DMS114 treated with DMSO at 0.1 percent for 48 hours (cell line): ENCODE results near the gene TLN1.

Experiments
- DNase-seq: peaks from one replicate; lab custom pipeline; 2025; ENCODE audit not compliant: unreplicated experiment; lab: John Stamatoyannopoulos, UW

TLN1 gene

GRCh38 chr9:35729101-35729500, 2.9 kb downstream of the TLN1 start:
- no peak for DNase-seq

GRCh38 chr9:35728041-35728971, 3.7 kb downstream of the TLN1 start:
- DNase-seq = no peak

DNA sequence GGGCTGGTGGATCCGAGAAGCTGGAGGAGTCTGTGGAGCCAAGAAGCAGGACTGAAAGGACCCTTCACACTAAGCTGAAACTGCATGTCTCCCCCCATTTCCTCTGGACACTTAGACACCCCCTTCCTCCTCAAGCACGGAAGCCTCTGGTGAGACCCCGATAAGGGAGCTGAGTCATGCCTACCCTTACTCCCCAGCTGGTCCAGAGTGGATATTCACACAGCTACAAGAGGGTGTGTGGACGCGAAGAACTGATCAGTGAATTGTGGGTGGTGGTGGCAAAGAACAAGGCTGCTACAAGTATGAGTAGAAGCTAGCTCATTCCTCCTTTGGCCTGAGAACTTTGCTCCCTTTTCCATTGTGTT, 4.3 kb downstream of the TLN1 start:
- no peak for DNase-seq

DNA sequence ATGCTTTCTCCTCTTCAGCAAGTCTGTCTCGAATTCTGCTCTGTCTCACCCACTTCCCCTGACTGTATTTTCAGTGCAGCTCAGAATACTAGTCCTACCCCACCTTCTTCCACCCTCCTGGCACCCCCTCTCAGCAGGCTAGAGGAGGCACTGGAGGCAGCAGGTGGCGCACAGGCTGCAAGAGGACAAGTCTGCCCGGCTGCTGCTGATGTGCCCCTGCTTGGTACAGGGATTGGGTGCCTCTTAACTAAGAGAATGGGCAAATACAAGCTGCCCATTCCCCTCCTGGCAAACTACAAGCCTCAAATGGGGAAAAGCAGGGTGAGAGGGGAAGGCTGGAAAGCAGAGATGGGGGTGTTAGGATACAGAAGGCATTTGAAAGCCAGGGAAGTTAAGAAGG, 5.1 kb downstream of the TLN1 start:
- DNase-seq = no peak

DNA sequence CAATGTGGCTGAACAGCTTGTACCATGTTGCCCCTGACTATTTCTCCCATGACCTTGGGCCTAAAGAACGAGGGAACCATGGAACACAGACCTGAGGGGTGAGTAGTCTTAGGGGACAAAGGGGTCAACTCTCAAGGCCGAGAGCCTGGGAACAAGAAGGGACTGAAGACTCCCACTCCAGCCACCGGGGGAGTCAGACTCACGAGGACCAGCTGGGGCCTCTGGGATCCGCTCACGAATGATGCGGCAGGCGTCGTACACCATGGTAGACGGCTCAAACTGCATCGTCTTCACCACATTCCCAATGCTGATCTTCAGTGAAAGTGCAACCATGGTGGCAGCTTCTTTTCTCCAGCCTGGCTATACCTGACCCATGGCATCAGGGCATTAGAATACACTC, 6.6 kb downstream of the TLN1 start:
- DNase-seq = no peak

- no peak for DNase-seq
These were observed 8.1 kb downstream of the TLN1 start for GRCh38 chr9:35723908-35724307.

- DNase-seq = no peak
These were observed 8.6 kb downstream of the TLN1 start for GRCh38 chr9:35723426-35723825.

DNA sequence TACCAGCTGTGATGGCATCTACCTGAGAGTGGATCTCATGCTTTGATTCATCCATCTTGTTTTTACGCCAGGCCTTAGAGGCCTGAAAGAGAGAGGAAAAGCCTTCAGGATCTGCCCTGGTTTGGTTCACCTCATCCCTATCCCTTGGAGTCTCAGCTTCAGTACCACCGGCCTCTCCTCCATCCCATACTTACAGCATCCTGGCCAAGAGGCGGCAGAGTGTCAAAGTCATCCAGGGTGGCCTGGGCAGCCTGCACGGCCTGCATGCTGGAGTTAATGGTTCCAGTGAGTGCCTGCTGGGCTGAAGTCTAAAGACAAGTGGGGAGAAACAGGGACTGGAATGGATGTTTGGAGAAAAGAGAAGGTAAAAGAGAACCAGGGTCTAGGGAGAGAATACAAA, 12.4 kb downstream of the TLN1 start:
- DNase-seq = no peak

DNA sequence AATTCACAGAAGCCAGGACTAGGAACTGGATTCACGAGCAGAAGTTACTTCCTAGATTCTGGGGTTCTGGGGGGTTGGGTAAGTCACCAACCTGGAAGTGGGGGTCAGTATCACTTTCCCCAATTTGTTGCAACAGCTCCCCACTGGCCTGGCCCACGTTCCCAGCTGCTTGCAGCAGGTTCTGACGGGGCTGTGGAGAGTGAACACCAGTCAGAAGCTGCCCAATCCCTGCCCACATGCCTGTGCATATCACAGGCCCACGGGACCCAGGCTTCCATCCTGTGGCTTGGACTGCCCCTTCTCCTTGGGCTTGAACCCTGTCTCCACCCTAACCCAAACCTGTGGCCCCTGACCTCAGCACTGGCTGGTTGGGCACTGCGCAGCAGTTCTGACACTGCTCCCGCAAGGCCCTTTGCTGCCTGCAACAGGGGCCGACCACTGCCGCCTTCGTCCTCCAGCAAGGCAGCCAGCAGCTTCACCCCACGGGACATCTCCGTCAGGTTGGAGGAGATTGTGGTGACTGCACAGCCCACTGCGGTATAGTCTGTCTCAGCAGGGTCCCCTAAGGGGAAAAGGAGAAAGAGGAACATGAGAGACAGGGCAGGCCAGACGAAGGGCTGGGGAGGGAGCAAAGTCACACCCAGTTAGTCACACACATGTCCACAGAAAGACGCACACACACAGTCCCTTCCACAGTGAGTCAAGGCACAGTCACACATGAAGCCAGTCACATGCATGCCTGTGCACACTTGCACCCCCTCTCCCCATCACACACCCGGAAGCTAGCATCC, 13.1 kb downstream of the TLN1 start:
- no peak for DNase-seq

DNA sequence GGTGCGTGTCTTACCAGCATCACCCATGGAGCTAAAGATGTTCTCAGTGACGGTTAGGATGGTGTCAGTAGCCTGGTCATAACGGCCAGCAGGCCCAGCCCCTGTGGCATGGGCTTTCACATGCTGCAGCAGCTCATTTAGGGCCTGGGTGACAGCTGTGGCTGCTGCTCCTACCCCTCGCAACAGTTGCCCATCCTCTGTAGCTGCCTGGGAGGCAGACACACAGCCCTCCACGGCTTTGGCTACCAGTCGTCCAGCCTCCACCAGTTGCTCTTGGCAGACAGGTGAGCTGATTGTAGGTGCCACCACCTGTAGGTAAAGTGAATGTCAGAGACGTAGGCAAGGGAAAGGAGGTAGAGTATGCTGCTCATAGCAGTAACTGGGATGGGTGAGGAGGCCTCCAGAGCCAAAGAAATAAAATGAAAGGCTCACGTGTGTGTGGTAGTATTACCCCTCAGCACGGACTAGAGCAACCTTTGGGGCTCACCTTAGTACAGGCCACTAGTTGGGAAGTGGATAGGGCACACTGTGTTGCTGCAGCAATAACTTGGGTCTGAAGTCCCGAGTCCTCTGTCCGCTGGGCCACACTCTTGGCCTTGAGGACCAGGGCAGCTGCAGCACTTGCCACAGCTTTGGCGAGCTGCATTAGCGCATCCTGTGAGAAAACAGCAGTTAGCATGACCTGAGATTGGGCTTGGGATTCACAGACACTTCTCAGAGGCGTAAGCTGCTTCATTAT, 14.7 kb downstream of the TLN1 start:
- DNase-seq = no peak

DNA sequence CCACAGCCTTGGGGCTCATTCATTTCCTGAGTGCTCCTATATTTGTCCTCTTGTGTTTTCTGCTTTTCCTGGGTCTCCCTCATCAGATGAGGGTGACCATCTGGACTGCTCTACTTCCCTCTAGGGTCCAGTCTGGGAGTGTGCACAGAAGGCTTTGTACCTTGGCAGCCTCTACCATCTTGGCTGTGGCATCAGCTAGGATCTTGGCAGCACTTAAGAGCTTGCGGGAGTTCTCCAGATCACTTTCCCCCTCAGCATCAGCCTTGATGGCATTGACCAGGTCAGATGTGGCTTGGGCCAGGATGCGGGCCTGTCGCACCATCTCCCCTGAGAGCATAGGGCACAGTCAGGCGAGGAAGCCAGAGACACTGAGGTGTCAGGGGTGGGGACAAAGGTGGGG, 15.8 kb downstream of the TLN1 start:
- no peak for DNase-seq

DNA sequence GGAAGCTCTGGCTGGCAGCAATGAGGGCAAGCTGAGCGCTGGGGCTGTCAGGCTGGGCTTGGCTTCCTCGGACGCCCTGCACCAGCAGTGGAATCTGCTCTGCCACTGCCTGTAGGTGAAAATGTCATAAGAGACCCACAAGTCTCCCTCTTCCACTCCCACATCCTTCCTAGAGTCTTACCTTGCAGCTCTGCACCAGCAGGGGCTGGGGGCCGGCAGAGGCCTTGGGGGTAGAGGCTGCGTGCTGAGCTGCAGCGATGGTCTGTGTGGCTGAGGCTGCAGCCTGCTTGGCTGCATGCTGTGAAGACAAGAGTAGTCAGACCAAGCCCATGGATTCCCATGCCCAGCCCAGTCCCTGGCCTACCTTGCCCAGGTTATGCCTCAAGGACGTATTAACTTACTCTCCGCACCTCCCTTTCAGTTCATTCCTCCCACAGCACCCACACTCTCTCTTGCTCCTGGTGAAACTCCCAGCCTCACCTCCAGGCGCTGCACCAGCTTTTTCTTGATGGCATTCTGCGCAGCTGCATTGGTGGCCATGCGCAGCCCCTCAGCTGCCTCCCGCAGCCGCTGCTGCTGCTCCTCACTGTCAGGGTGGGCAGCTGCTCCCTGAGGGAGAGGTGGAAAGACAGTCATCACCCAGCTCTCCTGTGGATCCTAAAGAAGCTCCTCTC, 17.3 kb downstream of the TLN1 start:
- DNase-seq = no peak

DNA sequence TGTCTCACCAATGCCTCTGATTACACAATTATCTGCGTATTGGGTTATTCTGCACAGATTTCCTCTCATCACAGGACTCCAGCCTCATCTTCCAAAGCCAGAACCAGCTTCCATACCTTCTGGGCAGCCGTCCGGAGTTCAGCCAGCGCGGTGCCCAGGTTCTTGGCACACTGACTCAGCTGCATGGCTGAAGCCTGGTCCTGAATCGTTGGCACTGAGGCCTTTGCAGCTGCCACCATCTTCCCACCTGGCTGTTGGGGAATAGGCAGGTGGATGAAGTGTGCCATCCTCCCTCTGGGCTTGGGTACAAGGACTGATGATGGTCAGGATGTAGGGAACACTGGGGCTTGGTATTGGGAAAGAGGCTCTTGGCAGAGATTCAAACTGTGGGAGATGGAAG, 17.9 kb downstream of the TLN1 start:
- DNase-seq = no peak

- no peak for DNase-seq
These were observed 18.4 kb downstream of the TLN1 start for GRCh38 chr9:35713578-35713977.

GRCh38 chr9:35712762-35713400, 19.1 kb downstream of the TLN1 start:
- no peak for DNase-seq

DNA sequence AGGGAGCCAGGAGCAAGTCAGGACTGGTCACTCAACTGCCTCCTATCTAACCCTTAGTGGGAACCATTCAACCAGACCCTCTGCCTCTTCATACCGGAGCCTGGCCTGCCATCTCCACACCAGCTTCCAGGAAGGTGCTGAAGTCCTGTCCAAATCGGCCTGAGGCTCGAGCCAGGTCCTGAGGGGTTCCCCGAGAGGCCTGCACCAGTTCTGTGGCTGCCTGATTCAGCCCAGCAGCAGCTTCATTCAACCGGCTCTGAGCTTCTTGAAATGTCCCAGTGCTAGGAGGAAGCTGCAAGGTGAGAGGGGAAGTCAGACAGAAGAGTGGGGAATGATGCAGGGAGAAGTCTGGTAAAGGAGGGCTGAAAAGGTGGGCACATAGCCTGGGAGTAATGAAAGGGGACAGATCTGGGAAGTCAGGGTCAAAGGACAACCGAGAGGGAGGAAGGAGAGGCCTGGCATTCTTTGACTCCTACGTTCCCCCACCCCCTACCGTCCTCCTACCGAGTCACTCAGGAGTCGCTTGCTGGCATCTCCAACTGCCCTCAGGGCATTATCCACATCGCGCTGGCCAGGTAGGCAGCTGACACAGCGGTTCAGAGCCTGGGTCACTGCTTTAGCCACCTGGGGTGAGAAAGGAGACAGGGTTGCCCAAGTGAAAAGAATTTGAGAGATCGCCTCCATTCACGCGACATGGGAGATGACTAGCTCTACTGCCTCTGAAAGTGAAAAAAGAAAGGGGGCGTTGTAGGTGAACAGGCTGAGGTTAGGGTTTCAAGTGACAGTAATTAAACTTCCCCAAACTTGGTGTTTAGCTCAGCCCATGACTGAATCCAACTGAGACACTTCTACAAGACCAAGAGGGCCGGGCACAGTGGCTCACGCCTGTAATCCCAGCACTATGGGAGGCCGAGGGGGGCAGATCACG, 20.2 kb downstream of the TLN1 start:
- DNase-seq = no peak

DNA sequence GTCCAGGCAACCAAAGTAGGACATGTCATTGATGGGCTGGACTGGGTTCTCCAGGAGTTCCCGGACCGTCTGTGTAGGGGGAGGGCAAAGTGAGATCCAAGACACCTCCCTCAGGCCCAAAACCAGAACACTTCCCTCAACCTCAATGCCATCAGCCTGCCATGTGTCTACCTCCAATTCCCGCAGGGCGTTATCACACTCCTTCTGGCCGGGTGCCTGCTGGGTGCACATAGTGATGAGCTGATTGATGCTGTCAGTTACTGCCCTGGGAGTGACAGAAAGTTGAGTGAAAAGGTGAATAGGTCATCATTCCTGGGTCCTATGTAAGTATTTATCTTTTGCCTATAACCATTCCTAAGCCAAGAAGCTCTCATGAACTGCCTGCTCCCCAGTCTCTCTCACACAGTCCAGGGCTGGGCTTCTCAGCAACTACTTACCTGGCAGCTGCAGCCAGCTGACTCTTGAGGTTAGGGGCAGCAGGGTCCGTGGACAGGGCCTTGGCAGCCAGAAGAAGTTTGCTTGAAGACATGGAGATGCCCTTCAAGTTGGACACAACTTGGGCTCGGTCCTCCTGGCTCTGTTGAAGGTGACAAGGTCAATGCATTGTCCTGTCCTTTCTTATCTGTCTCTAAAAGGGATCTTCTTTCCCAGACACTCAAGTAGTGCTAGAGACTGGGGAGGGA, 21.0 kb downstream of the TLN1 start:
- no peak for DNase-seq

- no peak for DNase-seq
These were observed 23.8 kb downstream of the TLN1 start for GRCh38 chr9:35708146-35708545.

DNA sequence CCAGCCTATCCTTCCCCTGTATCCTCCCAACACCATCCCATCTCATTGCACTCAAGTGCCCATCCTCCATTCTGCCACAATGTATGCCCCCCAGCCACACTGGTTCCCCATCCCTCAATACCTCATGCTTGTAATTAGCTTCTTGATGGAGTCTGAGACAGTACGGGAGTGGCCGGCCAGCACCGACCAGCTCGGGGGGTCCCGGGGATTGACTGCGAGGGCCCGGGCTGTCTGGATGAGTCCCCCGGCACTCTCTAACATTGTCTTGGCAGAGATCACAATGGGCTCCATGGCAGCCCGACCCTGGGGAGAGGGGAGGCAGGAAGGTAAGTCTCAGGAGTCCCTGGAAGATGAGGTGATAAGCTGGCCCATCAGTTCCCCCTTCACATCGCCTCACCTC, 25.0 kb downstream of the TLN1 start:
- DNase-seq = no peak
